H9 (cell line): ENCODE measurements around the gene SF3A2. TPM values are rescaled to one million over a fixed set of nuclear protein-coding genes. Genes with fewer than 3 reads are reported as not detected.

Experiments used
- DNase-seq: peaks from one replicate; pipeline ENCODE4 v3.0.0-alpha.2; 2017
- H2AFZ ChIP-seq: one replicate; pipeline ENCODE4 v1.6.1; 2013; ENCODE audit warnings: mild to moderate bottlenecking, low read length, control low read depth, moderate library complexity
- H2AK5ac ChIP-seq: 2 replicates; pipeline ENCODE4 v1.6.1; 2013; ENCODE audit warnings: low read length, control low read depth, mixed read lengths; ENCODE audit not compliant: insufficient read length
- H2BK120ac ChIP-seq: one replicate; pipeline ENCODE4 v1.6.1; 2013; ENCODE audit warnings: low read depth, mild to moderate bottlenecking, low read length, control low read depth, inconsistent platforms; ENCODE audit not compliant: poor library complexity, severe bottlenecking
- H2BK12ac ChIP-seq: 2 replicates; pipeline ENCODE4 v1.6.1; 2013; ENCODE audit warnings: low read length, control low read depth, mixed read lengths, low read depth; ENCODE audit not compliant: insufficient read length
- H2BK15ac ChIP-seq: 2 replicates; pipeline ENCODE4 v1.6.1; 2013; ENCODE audit warnings: low read depth, low read length, control low read depth
- H2BK20ac ChIP-seq: one replicate; pipeline ENCODE4 v1.6.1; 2013; ENCODE audit warnings: low read depth, mild to moderate bottlenecking, low read length, control low read depth, inconsistent platforms; ENCODE audit not compliant: poor library complexity, severe bottlenecking
- H2BK5ac ChIP-seq: 2 replicates; pipeline ENCODE4 v1.6.1; 2013; ENCODE audit warnings: low read length, control low read depth, mixed read lengths; ENCODE audit not compliant: insufficient read length
- H3K14ac ChIP-seq: 2 replicates; pipeline ENCODE4 v1.6.1; 2013; ENCODE audit warnings: low read length, control low read depth; ENCODE audit not compliant: insufficient read depth
- H3K18ac ChIP-seq: 2 replicates; pipeline ENCODE4 v1.6.1; 2013; ENCODE audit warnings: low read depth, mild to moderate bottlenecking, mixed read lengths, low read length, control low read depth; ENCODE audit not compliant: insufficient read length
- H3K23ac ChIP-seq: 2 replicates; pipeline ENCODE4 v1.6.1; 2013; ENCODE audit warnings: low read length, control low read depth, mixed read lengths, low read depth; ENCODE audit not compliant: insufficient read length
- H3K23me2 ChIP-seq: 2 replicates; pipeline ENCODE4 v1.6.1; 2013; ENCODE audit warnings: low read depth, mild to moderate bottlenecking, mixed read lengths, low read length, control low read depth; ENCODE audit not compliant: insufficient read length, poor library complexity, severe bottlenecking
- H3K27ac ChIP-seq: 2 replicates; pipeline ENCODE4 v1.5.1; 2013; ENCODE audit warnings: low read length, control low read depth, mixed read lengths, low read depth; ENCODE audit not compliant: insufficient read length
- H3K27me3 ChIP-seq: 2 replicates; pipeline ENCODE4 v1.6.1; 2013; ENCODE audit warnings: low read length, control low read depth, inconsistent platforms; ENCODE audit not compliant: insufficient read depth
- H3K4ac ChIP-seq: 2 replicates; pipeline ENCODE4 v1.6.1; 2013; ENCODE audit warnings: low read depth, mild to moderate bottlenecking, control low read depth, inconsistent platforms, low read length, moderate library complexity
- H3K4me1 ChIP-seq: 2 replicates; pipeline ENCODE4 v1.6.1; 2013; ENCODE audit warnings: low read length, control low read depth, inconsistent platforms; ENCODE audit not compliant: insufficient read depth
- H3K4me2 ChIP-seq: 2 replicates; pipeline ENCODE4 v1.6.1; 2013; ENCODE audit warnings: low read length, control low read depth, mixed read lengths; ENCODE audit not compliant: insufficient read length, insufficient read depth
- H3K56ac ChIP-seq: 2 replicates; pipeline ENCODE4 v1.6.1; 2013; ENCODE audit warnings: low read depth, mild to moderate bottlenecking, mixed read lengths, low read length, control low read depth; ENCODE audit not compliant: insufficient read length
- H3K79me1 ChIP-seq: 2 replicates; pipeline ENCODE4 v1.6.1; 2013; ENCODE audit warnings: low read depth, mild to moderate bottlenecking, moderate library complexity, low read length, control low read depth, inconsistent platforms; ENCODE audit not compliant: insufficient read depth, poor library complexity, severe bottlenecking
- H3K79me2 ChIP-seq: 2 replicates; pipeline ENCODE4 v1.6.1; 2013; ENCODE audit warnings: low read length, control low read depth, inconsistent platforms; ENCODE audit not compliant: insufficient read depth
- H3K9ac ChIP-seq: 2 replicates; pipeline ENCODE4 v1.6.1; 2013; ENCODE audit warnings: low read length, control low read depth, mixed read lengths; ENCODE audit not compliant: insufficient read length; ENCODE audit errors: extremely low read depth
- H3K9me3 ChIP-seq: one replicate; pipeline ENCODE4 v1.6.1; 2013; ENCODE audit warnings: low read depth, low read length, inconsistent platforms; ENCODE audit not compliant: control insufficient read depth
- H3T11ph ChIP-seq: one replicate; pipeline ENCODE4 v1.6.1; 2013; ENCODE audit warnings: mild to moderate bottlenecking, low read length, control low read depth, inconsistent platforms
- H4K20me1 ChIP-seq: one replicate; pipeline ENCODE4 v1.6.1; 2013; ENCODE audit not compliant: control insufficient read depth, insufficient read length, insufficient read depth
- H4K5ac ChIP-seq: 2 replicates; pipeline ENCODE4 v1.6.1; 2013; ENCODE audit warnings: low read depth, mild to moderate bottlenecking, mixed read lengths, low read length, control low read depth; ENCODE audit not compliant: insufficient read length
- H4K8ac ChIP-seq: replicated peaks from 2 replicates; pipeline ENCODE4 v1.6.1; 2013; ENCODE audit warnings: low read length, control low read depth, mixed read lengths, low read depth; ENCODE audit not compliant: insufficient read length
- H4K91ac ChIP-seq: 2 replicates; pipeline ENCODE4 v1.6.1; 2013; ENCODE audit warnings: low read depth, mild to moderate bottlenecking, moderate library complexity, mixed read lengths, low read length, control low read depth; ENCODE audit not compliant: insufficient read length
- H3K27ac Mint-ChIP-seq, 3 experiments: 2 replicates in 2 of 3; 3 replicates in 1 of 3; pipeline ENCODE4 v1.8.0; 2020 to 2021; ENCODE audit warnings: mixed read lengths in 3 of 3, mild to moderate bottlenecking in 1 of 3, moderate library complexity in 1 of 3
- H3K27me3 Mint-ChIP-seq: 2 replicates; pipeline ENCODE4 v1.8.0; 2021; ENCODE audit warnings: low read depth, mild to moderate bottlenecking, moderate library complexity, mixed read lengths
- H3K36me3 Mint-ChIP-seq, 3 experiments: 2 replicates in 2 of 3; 3 replicates in 1 of 3; pipeline ENCODE4 v1.8.0; 2020 to 2021; ENCODE audit warnings: low read depth in 3 of 3, mixed read lengths in 3 of 3; ENCODE audit not compliant: insufficient read depth in 1 of 3
- H3K4me1 Mint-ChIP-seq, 2 experiments: 2 replicates each; pipeline ENCODE4 v1.8.0; 2020; ENCODE audit warnings: mixed read lengths in 2 of 2
- H3K4me3 Mint-ChIP-seq, 2 experiments: 2 replicates in 1 of 2; 3 replicates in 1 of 2; pipeline ENCODE4 v1.8.0; 2020 to 2021; ENCODE audit warnings: mild to moderate bottlenecking in 2 of 2, mixed read lengths in 2 of 2, moderate library complexity in 1 of 2
- H3K9me3 Mint-ChIP-seq, 2 experiments: 2 replicates in 1 of 2; 3 replicates in 1 of 2; pipeline ENCODE4 v1.8.0; 2020; ENCODE audit warnings: mild to moderate bottlenecking in 2 of 2, mixed read lengths in 2 of 2, moderate library complexity in 1 of 2
- CTCF ChIP-seq: fragments of 200-600 bp; sonication (generic); conservative IDR thresholded peaks from 3 replicates; pipeline ENCODE4 v1.8.0; 2021; ENCODE audit warnings: antibody characterized with exemption, mild to moderate bottlenecking
- whole genome bisulfite sequencing: extraction: QIAGEN DNeasy Blood & Tissue Kit; methylation state at CpG from one replicate; pipeline ENCODE4 v1.1.7; 2013; ENCODE audit warnings: missing lambda C conversion rate, low lambda C conversion rate, mixed read lengths; ENCODE audit not compliant: insufficient read length; ENCODE audit errors: extremely low coverage; 5-methylcytosine and 5-hydroxymethylcytosine counted together
- total RNA-seq: library from RNA; stranded (reverse); gene quantifications from 2 replicates; pipeline ENCODE4 v1.2.1, GENCODE V29; 2021

The SF3A2 gene
- total RNA-seq, 1 experiment from 2014 or later = 166 TPM

- no peak overlapping the region for H2AFZ ChIP-seq
- H2BK5ac ChIP-seq = no peak overlapping the region
- H4K91ac ChIP-seq = no peak overlapping the region
- peaks cover 7 to 21% of the 10 kb centered on the region in 2 experiments; a peak in 3 of 4 replicates for H3K4me1 Mint-ChIP-seq
- no peak overlapping the region for H2BK20ac ChIP-seq
- H2BK15ac ChIP-seq = no peak overlapping the region; the same call in 1 of the 2 replicates
- H3K4me3 Mint-ChIP-seq = peak overlapping the region; percentile 42 to 64; a peak in 3 of 5 replicates
- H3K79me2 ChIP-seq = no peaks in the 10 kb centered on the region
- no peak overlapping the region for H2AK5ac ChIP-seq
- DNase-seq = peak; percentile 67
- no peak overlapping the region for H2BK12ac ChIP-seq
- H3T11ph ChIP-seq = no peak overlapping the region
- no peak overlapping the region for H4K5ac ChIP-seq
- no peaks in the 10 kb centered on the region for H3K79me1 ChIP-seq
- H3K27ac Mint-ChIP-seq = no peak overlapping the region
- no peak overlapping the region for H3K18ac ChIP-seq
- H4K8ac ChIP-seq = no peak overlapping the region
- no peak overlapping the region for H3K23ac ChIP-seq
- H3K4ac ChIP-seq = no peak overlapping the region
- no peaks in the 10 kb centered on the region for H3K9me3 ChIP-seq
- no peak overlapping the region for H2BK120ac ChIP-seq
- no CpG with 5 or more reads among the region's 82 CpGs for WGBS
- peaks cover 5 to 6% of the 10 kb centered on the region in 2 experiments; a peak in 3 of 5 replicates for H3K9me3 Mint-ChIP-seq
- no peak overlapping the region for H3K27ac ChIP-seq
- no peaks in the 10 kb centered on the region for H3K4me1 ChIP-seq
- peaks cover 0 to 7% (median 4%) of the 10 kb centered on the region in 3 experiments; a peak in 3 of 7 replicates for H3K36me3 Mint-ChIP-seq
- H3K23me2 ChIP-seq = no peaks in the 10 kb centered on the region
- no peaks in the 10 kb centered on the region for H4K20me1 ChIP-seq
- H3K9ac ChIP-seq = no peak overlapping the region
- no peak overlapping the region; the same call in 1 of the 2 replicates for H3K14ac ChIP-seq
- H3K27me3 ChIP-seq = peaks cover 35% of the 10 kb centered on the region; the same call in 1 of the 2 replicates
- H3K27me3 Mint-ChIP-seq = peaks cover 95% of the 10 kb centered on the region
- no peak for TF ChIP-seq CTCF
- H3K56ac ChIP-seq = no peak overlapping the region
- peak overlapping the region; percentile 65 for H3K4me2 ChIP-seq
These were observed 54.0 kb downstream of the SF3A2 start for GRCh38 chr19:2290441-2291184.
